Lower leg skin (tissue), 3 donors: ENCODE measurements around the gene GPHA2.

ENCODE experiments used
- CTCF ChIP-seq, 3 donors: fragments of 450-650 bp; IDR thresholded peaks; one replicate each; pipeline ENCODE4 v1.5.1; 2016; ENCODE audit warnings: antibody characterized with exemption in 3 of 3, mild to moderate bottlenecking in 3 of 3, moderate library complexity in 2 of 3
- POLR2A ChIP-seq, 2 donors: fragments of 450-650 bp; IDR thresholded peaks; one replicate each; pipeline ENCODE4 v1.6.1; 2016 to 2017; ENCODE audit warnings: antibody characterized with exemption in 2 of 2, mild to moderate bottlenecking in 1 of 2, moderate library complexity in 1 of 2

GRCh38 chr11:64923151-64923661 lies 12.5 kb downstream of the GPHA2 start:
- no peak for TF ChIP-seq CTCF (IDR thresholded peaks at IDR 0.05)
- no peak for TF ChIP-seq POLR2A (IDR thresholded peaks at IDR 0.05)
